Fibroblast of skin of right biceps (primary cell): ENCODE results near the gene WSCD2.

Source experiments
- DNase-seq: peaks from one replicate; pipeline ENCODE4 v3.0.0-alpha.2; 2013

WSCD2 gene

DNA sequence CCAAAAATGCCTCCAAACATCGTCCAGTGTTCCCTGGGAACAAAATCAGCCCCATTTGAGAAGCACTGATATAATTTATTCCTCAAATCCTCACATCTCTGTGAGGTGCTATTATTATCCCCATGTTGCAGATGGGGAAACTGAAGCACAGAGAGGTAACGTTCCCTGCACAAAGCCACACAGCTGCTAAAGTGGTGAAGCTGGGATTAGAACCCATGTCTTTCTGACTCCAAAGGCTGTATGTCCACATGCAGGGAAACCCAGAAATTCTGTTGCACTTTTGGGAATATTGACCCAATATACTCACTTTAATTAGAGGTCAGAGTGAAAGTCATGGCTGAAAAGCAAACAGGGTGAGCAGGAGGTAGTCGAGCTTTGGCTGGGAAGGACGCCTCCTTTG is 19.1 kb upstream of the WSCD2 start:
- DNase-seq, result no peak

DNA sequence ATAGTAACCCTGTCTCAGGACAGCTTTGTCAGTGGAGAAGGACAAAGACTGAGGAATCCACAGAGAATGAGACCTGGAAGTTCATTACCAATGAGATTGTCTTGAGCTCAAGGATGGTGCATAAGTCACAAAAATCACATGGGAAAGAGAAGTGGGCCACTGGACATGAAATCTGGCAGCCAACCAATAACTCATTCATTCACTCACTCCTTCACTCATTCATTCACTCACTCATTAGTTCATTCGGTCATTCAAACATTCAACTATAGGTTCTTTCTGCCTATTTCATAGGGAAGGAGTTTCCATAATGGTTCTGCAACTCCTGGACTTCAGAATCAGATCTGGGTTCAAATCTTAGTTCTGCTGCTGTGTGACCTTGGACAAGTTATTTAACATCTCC is 18.2 kb upstream of the WSCD2 start:
- DNase-seq, result no peak

DNA sequence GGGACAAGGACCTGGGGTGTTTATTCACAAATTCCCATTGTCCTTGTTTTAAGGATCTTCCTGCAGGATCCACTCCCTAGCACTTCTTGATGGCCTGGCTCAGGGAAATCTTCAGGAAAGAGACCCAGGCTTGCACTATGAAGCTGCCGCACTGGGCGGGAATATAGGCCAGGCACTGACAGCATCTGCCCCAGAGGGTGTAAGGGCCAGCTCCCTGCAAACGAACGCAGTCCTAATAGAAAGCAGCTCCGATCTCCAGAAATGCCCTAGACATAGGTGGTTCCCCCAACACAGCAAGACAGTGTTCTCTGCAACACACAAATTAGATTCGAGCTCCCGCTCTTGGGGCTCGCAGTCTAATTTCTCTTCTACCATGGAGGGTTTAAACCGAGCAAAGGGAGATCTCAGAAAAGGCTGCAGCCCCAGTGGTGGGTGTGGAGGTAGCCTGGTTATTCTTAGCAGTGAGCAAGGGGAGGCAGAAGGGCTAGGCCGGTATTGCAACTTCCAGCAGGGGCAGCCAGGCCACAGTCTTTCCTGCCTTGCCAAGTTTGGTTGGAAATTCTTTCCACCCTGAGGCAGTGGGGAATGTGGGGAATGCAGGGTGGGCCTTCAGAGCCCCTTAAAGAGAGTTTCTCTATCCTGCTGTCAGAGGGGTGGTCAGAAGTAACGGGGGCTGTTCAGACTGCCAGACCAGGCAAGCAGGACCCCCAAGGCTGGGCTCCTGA is 16.1 kb upstream of the WSCD2 start:
- DNase-seq, result no peak

DNA sequence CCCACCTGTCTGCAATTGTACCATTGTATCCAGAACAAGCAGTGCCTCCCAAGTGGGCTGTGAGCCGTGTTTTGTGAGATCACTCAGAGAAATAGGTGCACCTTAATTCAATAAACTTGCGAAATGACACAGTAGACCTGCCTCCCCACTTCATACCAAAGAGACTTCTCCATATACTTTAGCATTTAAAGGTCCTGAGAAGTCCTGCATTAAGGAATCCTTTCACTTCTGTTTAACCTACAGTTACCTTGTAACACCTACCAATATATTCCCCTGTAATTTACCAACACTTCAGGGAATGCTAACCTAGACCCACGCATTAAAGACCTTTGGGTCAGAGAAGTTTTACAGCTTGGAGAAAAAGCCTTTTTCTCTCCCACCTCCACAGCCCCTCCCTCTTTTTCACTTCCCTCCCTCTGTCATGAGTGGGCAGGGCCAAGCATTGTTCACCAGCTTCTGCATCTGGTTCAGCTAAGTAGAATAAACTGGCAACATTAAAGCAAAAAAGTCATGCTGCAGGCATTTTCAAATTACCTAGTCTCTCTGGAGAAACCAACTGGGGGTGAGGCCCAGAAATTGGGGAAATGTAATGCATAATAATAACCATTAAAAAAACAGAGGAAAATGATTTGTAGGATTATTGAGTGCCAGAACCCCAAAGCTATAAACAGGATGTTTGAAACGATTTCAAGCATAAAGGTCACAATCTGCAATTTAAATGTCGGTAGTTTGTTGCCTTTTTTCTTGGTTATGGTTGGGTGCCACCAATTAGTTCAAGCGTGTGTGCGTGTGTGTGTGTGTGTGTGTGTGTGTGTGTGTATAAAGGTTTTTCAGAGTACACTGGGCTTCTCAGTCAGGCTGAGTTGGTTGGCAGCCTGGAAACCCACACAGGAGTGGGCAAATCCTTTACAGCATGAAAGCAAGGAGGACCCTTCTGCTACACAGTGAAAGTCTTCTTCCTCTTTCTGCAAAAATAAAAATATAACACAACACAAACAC is 13.7 kb upstream of the WSCD2 start:
- no peak for DNase-seq

DNA sequence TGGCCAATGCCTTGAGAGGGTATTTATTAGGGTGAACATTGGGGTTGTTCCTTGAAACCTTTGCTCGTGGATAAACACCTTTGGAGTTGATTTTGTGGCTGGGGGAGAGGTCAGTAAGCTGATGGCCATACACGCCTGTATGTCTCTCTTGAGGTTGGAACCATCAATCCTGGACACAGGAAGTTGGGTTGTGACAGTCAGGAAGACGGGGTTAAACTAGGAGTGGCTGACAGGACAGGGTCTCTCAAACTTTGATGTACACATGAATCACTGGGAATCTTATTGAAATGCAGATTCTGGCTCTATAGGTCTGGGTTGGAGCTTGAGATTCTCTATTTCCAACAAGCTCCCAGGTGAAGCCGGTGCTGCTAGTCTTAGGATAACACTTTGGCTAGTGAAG is 12.8 kb upstream of the WSCD2 start:
- DNase-seq, result no peak

DNA sequence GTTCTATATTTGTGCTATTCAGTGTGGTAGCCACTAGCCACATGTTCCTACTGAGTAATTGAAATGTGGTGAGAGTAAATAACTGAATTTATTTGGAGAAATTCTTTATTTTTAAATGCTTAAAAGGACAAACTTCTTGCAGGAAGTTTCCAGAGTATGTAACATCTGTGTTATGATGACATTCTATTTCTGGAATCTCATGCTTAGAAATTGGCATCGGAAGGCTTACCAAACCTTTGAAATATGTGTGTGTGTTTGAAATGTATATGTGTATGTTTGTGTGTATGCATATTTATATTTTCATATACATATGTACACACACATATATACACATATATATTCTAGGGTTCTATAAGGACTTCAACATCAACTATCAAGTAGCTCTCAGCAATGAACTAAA is 12.4 kb upstream of the WSCD2 start:
- DNase-seq, result no peak

DNA sequence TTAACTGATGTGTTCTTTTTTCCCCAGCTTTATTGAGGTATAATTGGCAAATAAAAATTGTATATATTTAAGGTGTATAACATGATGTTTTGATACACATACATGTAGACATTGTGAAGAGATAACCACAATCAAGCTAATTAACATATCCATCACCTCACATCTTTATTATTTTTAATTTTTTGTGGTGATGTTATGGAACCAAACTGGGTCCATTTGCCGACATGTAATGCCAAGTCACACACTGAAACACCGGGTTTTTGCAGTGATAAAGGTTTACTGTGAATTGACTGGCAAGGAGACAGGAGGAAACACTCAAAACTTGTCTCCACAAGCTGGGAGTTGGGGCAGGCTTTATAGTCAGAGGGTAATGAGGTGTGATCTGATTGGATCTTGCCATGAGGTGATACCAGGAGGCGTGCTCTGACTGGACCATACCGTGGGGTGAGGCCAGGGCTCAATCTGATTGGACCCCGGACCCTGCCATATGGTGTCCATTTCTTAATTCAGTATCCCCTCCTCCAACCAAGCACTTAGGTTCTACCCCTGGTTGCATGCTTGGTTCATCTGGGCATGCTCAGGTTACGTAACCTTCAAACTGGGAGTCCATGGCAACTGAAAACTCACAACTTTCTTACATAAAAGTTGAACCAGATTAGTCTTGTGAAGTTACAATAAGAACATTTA is 11.8 kb upstream of the WSCD2 start:
- no peak for DNase-seq

DNA sequence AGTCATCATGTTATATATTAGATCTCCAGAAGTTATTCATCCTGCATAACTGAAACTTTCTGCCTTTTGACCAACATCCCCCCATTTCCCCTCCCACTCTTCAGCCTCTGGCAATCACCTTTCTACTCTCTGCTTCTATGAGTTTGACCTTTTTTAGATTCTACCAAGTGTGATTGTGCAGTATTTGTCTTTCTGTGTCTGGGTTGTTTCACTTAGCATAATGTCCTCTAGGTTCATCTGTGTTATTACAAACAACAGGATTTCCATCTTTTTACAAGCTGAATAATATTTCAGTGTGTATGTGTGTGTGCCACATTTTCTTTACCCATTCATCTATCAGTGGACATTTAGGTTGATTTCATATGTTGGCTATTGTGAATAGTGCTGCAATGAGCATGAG is 11.2 kb upstream of the WSCD2 start:
- DNase-seq, result no peak

DNA sequence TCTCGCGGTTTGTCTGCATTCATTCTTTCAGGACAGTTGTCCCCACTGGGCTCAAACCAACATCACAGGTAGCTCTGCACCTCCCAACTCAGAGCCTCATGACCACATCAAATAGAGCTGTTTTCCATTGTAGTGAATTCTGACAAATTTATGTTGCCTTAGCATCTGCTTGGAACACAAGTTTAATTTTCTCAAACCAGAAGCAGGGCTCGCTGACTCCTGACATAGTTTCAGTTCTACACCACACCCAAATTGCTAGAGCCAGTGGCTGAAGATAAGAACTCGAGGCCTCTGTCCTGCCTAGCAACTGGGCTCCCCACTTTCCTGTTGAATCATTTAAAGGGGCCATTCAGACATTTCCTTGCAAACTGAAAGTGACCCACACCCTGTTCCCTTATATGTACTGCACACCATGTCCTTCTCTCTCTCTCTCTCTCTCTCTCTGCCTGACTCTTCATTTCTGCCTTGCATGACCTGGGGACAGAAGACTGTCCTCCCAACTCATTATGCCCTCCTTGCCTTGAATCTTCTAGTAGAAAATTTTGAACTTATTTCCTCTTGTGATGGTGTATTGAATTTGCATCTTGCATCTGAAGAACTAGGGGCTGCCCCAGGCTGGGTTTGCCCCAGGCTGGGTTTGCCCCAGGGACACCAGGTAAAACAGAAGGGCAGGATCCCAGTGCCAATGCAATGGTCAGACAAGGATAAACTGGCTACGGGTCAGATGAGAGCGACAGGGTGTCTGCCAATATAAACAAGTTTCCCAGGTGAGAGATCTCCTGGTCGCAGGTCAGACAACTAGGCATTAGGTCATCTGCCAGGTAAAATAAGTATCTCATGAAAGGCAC is 9.7 kb upstream of the WSCD2 start:
- DNase-seq, result no peak

DNA sequence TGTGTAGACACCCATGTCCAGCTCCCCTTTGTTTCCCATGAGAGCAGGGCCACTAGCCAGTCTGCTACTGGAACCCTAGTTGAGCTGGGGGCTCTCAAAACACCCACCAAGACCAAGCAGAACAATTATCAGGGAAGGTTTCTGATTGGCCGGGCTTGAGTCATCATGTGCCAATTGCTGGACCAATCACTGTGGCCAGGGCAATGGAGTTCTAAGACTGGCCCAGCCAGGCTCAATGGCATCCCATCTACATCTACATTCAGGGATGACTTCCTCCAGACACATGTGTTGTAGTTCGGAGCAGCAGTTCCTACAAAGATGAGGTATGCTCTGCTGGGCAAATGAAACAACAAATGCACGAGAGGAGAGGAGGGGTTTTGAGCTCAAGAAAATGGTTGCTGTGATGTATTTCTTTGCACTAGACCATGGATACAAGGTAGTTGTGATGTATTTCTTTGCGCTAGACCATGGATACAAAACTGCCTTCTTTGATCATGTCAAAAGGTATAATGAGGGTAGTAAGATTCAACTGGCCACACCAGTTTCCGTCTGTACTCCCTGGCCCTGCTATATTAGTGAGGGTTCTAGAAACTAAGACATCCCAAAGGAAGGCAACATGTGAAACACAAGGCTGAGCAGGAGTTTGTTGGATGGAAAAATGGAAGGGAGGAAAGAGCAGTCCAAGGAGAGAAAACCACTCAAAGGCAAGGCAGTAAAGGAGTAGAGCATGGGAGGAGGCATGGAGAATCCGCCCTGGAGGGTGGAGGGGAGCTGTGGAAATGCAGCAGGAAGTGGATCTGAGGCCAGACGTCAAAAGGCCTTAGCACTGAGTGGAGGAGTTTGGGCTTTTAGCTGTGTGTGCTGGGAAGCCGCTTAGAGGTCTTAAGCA is 8.9 kb upstream of the WSCD2 start:
- DNase-seq, result no peak

DNA sequence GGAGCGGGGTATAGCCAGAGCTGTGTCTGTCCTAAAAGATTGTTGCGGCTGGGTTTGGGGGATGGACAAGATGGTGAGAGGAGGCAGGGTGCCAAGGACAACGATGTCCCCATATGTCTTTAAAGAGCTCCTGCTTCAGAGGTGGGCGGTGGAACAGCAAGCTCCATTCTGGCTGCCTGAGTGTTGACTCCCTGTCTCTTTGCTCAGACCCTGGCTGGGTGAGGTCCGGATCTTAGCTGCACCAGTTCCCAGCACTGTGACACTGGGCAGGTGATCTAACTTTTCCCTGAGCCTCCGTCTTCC is 8.3 kb upstream of the WSCD2 start:
- no peak for DNase-seq

DNA sequence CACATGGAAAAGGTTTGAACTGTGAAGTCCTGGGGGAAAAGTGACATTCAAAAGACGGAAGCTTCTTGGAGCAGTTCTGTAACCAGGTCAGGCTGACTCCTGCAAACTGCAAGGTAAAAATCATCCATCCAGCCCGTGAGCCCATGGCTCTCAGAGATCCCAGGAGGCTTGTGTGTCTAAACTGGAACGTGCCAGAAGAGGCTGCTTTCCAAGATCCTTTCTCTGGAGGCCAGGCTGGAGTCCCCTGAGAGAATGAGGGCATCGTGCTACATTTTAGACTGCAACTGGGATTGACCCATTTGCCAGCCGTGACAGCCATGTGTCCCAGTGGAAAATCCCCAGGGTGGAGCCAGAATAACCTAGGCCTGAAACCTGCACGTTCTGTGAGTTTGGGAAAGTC is 7.8 kb upstream of the WSCD2 start:
- DNase-seq, result no peak

DNA sequence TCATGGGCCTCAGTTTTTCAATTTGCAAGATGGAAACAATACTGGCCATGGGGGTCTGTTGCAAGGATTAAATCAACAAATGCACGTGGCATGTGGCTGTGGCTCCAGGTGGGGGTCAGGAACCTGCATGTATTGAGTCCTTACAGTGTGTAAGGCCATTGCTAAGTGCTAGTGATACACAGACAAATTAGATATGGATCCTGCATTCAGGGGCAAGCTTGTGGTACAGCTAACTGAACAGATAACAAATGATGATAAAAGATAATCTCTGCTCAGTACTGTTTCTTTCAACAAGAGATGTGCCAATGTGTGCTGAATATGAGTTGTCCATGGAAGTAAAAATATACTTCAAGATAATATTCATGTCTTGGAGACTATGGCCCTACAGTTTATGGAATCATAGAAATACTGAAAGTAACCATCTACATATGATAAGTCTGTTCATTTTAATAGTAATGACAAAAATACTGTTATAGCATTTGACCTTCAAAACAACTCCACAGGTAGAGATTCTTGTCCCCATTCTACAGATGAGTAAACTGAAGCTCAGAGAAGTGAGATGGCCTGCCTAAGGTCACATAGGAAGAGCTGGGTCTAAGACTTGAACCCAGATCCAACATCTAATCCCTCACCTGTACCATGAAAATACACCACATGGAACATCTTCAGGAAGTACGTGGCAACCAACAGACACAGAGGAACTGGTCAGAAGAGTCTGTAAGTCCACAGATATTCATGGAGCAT is 7.2 kb upstream of the WSCD2 start:
- no peak for DNase-seq

DNA sequence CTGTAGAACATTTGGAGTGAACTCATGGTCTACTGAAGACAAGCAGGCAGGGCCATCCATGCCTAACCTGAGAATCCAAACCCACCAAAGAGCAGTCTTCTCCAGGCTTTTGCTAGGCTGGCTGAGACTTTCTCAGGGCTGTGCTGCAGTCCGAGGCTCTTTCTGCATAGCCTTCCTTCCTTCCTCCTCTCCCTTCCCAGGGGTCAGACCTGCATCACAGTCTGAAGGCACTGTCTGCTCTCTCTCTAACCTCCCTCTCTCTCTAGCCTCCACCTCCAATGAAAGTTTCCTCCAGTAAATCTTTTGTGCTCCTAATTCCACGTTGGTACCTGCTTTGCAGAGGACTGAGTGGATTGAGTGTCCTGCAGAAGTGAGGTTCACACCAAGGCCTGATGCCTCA is 6.4 kb upstream of the WSCD2 start:
- no peak for DNase-seq

DNA sequence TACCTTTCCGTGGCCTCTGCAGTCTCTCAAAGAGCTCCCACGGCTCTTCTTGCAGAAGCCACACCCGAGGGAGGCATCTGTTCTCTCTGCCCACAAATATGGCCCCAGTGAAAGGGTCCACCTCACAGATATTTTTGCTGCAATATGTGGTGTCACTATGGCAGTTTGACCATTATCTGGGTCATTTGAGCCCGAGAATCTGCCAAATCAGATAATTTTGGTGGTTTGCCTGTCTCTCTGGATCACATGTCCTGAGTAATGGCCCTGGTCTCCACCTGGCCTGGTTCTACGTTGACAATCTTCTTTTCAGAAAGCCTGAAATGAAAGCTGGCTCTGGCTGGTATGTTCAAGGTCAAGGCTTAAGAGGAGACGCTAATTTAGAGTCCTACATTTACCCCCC is 5.7 kb upstream of the WSCD2 start:
- DNase-seq, result no peak

DNA sequence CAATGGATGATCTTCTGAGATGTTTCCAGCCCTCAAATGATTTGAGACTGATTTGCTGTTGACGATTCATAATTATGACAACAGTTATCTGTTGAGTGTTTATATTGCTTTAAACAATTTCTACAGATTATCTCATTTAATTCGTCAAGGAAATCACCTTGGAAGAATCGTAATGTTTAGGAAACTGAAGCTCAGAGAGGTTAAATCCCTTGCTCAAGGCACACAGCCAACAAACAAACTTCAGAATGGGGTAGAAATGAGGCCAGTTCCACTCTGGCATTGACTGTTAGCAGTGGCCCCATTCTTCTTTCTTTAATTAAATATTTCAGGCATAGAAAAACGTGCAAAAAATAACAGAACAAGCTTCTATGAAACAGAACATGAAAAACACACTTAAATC is 4.0 kb upstream of the WSCD2 start:
- no peak for DNase-seq

DNA sequence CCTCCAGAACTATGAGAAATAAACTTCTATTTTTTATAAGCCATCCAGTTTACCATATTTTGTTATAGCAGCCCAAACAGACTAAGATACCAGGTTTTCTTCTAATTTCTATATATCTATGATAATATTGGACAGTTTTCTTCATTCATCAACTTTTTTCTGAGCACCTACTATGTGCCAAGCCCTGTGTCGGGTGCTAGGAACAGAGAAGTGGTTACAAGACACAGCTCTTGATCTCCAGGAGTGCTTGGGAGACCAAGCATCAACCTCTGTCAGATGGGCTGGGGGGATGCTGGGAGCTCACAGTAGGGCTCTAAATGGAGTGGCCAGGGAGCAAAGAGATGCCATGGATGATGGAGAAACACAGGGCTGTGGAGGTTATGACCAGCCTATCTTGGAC is 2.9 kb upstream of the WSCD2 start:
- no peak for DNase-seq

DNA sequence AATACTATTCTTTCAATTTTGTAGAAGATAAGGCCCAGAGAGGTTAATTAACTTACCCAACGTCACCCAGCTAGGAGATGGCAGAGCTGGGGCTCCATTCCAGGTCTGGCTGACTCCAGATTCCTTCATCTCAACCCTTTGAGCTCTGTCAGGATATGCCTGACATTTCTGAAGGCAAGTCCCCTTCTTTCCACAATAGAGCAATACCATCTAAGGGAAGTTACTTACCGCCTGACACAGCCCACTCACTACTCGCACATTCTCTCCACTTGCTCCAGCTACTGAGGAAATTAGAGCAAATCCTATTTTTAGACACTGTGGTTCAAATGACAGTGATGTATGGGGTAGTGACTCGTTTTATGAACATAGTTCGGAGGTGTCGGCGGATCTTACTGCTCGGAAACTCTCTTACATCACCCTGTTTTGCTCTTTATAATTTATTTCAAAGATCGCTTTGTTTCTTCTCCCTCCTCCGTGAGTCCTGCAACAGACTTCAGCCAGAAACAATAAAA is 2.0 kb upstream of the WSCD2 start:
- no peak for DNase-seq

DNA sequence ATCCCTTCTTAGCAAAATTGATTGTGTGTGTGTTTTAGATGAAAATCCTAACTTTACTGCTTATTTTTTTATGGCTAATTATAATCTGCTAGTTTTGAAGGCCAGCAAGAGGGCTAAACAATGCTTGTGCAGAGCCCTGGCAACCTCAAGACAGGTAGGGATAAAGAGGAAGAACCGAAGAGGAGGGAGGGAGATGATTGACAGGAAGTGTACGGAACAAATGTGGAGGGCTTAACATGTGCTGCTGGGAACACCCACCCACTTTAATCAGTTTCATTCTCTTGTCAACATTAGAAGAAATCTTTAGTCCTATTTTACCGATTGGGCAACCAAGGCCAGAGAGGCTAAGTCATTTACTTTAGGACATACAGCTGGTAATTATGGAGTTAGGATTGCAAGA is 1.4 kb upstream of the WSCD2 start:
- no peak for DNase-seq

DNA sequence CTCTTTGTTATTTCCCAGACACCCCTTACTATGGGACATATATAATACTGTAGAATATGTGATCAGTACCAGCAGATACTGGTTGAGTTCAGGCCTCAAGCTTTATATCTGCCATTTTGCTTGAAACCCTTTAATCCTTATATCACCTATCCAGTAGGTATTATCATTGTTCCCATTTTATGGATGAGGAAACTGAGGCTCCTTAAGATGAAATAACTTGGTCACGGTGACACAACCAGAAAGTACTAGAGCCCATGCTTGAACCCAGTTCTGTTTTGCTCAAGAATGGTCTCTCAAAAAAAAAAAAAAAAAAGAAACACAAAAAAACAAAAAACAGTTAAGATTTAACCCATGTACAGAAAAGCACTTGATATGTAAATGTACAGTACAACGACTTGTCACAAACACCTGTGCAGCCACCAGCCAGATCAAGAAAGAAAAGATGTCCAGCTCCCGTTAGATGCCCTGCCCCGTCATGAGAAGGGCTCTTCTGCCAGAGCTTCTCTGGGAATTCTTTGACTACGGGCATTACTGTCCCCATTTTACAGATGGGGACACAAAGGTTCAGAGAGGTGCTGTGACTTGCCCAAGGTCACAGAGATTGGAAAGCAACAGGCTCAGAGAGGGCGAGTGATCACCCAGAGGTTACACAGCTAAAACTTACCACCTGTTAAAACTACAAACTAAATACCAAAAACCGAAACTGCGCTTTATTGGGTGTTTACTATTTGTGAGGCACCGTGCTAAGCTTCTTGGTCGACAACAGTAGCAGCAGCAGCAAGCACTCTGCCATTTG is 669 bp upstream of the WSCD2 start:
- DNase-seq, result no peak
